ENCODE measurements around the gene RORC.
A peak's percentile ranks its signal among the peaks of the same experiment; 100 is the strongest.
"Not testable (repeated sequence)": the region's sequence is repeated elsewhere in the genome, so short reads cannot be mapped to it uniquely, and the experiment has no call there.

The RORC gene

GRCh38 chr1:151807131-151807530 lies 24.5 kb downstream of the RORC start:
- no peak for DNase-seq (ENCODE audit: low read depth in 2 of 3, low spot score in 1 of 3)

- DNase-seq (ENCODE audit: low read depth in 2 of 3, low spot score in 1 of 3), result no peak
Measured at GRCh38 chr1:151806170-151806569, 25.4 kb downstream of the RORC start.

GRCh38 chr1:151805066-151805820 lies 26.4 kb downstream of the RORC start, which contains the start of gene LINGO4:
Gene LINGO4 (minus strand): TSS chr1:151805419. CDS start chr1:151802704, 2,715 bp downstream.
- DNase-seq (ENCODE audit: low read depth in 2 of 3, low spot score in 1 of 3), result no peak

- DNase-seq (ENCODE audit: low read depth in 2 of 3, low spot score in 1 of 3), result no peak
Measured at GRCh38 chr1:151803915-151804314, 27.7 kb downstream of the RORC start.

GRCh38 chr1:151803164-151803563 lies 28.4 kb downstream of the RORC start:
- no peak for DNase-seq (ENCODE audit: low read depth in 2 of 3, low spot score in 1 of 3)

GRCh38 chr1:151802372-151802771 lies 29.2 kb downstream of the RORC start:
- no peak for DNase-seq (ENCODE audit: low read depth in 2 of 3, low spot score in 1 of 3)

- DNase-seq (ENCODE audit: low read depth in 2 of 3, low spot score in 1 of 3), result no peak
Measured at GRCh38 chr1:151801846-151802245, 29.8 kb downstream of the RORC start.

- no peak for DNase-seq (ENCODE audit: low read depth in 2 of 3, low spot score in 1 of 3)
Measured at GRCh38 chr1:151801310-151801820, 30.2 kb downstream of the RORC start.

- DNase-seq (ENCODE audit: low read depth in 2 of 3, low spot score in 1 of 3), result no peak
Measured at GRCh38 chr1:151800830-151801229, 30.8 kb downstream of the RORC start.

- no peak for DNase-seq (ENCODE audit: low read depth in 2 of 3, low spot score in 1 of 3)
Measured at GRCh38 chr1:151799179-151800022, 32.2 kb downstream of the RORC start.

GRCh38 chr1:151798571-151798970 lies 33.0 kb downstream of the RORC start:
- no peak for DNase-seq (ENCODE audit: low read depth in 2 of 3, low spot score in 1 of 3)

- DNase-seq (ENCODE audit: low read depth in 2 of 3, low spot score in 1 of 3), result no peak
Measured at GRCh38 chr1:151790940-151791651, 40.5 kb downstream of the RORC start.

- DNase-seq (ENCODE audit: low read depth in 2 of 3, low spot score in 1 of 3), result peak; percentile 96 to 99 (median 97)
Measured at GRCh38 chr1:151790071-151790939, 41.3 kb downstream of the RORC start, which contains the start of gene TDRKH. Gene TDRKH (minus strand): TSS chr1:151790500. CDS start chr1:151783022, 7,478 bp downstream.

GRCh38 chr1:151787689-151788088 lies 43.9 kb downstream of the RORC start:
- no peak for DNase-seq (ENCODE audit: low read depth in 2 of 3, low spot score in 1 of 3)

GRCh38 chr1:151783796-151784195 lies 47.8 kb downstream of the RORC start:
- DNase-seq (ENCODE audit: low read depth in 2 of 3, low spot score in 1 of 3), result no peak

GRCh38 chr1:151782741-151783140 lies 48.9 kb downstream of the RORC start:
- no peak for DNase-seq (ENCODE audit: low read depth in 2 of 3, low spot score in 1 of 3)

GRCh38 chr1:151782026-151782425 lies 49.6 kb downstream of the RORC start:
- DNase-seq (ENCODE audit: low read depth in 2 of 3, low spot score in 1 of 3), result not testable (repeated sequence)

- not testable (repeated sequence) for DNase-seq (ENCODE audit: low read depth in 2 of 3, low spot score in 1 of 3)
Measured at GRCh38 chr1:151780736-151781135, 50.9 kb downstream of the RORC start.

GRCh38 chr1:151779852-151780251 lies 51.8 kb downstream of the RORC start:
- DNase-seq (ENCODE audit: low read depth in 2 of 3, low spot score in 1 of 3), result no peak

GRCh38 chr1:151777317-151777716 lies 54.3 kb downstream of the RORC start:
- DNase-seq (ENCODE audit: low read depth in 2 of 3, low spot score in 1 of 3), result no peak
